Naive thymus-derived CD4-positive, alpha-beta T cell (primary cell): ENCODE results near the gene ENDOU. TPM values are rescaled to one million over a fixed set of nuclear protein-coding genes. Genes with fewer than 3 reads are reported as not detected.

Source experiments
- ATAC-seq: fragments of 150-1000 bp; cut with Tn5 transposase; 2 replicates; pipeline ENCODE4 v1.10.0; 2021; ENCODE audit warnings: mild to moderate bottlenecking, moderate library complexity
- CTCF ChIA-PET: fragments of 350-600 bp; sonication (Branson Sonifier 250); formaldehyde crosslinking; loops from one replicate; lab custom pipeline; 2021; ENCODE audit warnings: antibody characterized with exemption; lab: Charles Lee
- POLR2A ChIA-PET: fragments of 350-600 bp; sonication (Branson Sonifier 250); formaldehyde crosslinking; loops from one replicate; lab custom pipeline; 2021; ENCODE audit warnings: antibody characterized with exemption, inconsistent platforms; lab: Charles Lee
- DNase-seq, 9 donors: peaks; one replicate each; pipeline versions ENCODE4 v3.0.0 to v3.0.0-alpha.2; 2020 to 2022; ENCODE audit warnings: mixed read lengths in 1 of 9
- H3K27ac ChIP-seq: one replicate; pipeline ENCODE4 v1.7.0; 2013; ENCODE audit warnings: mild to moderate bottlenecking, low read depth, low read length, moderate library complexity
- H3K27me3 ChIP-seq, 2 donors: one replicate each; pipeline ENCODE4 v1.7.0; 2013; ENCODE audit warnings: low read length in 2 of 2, mild to moderate bottlenecking in 2 of 2, moderate library complexity in 2 of 2; ENCODE audit not compliant: control insufficient read depth in 2 of 2, insufficient read depth in 2 of 2
- H3K36me3 ChIP-seq, 3 experiments: 1 replicate in 2 of 3; 2 replicates in 1 of 3; pipeline ENCODE4 v1.7.0; 2013; ENCODE audit warnings: low read length in 3 of 3, mild to moderate bottlenecking in 3 of 3, moderate library complexity in 1 of 3; ENCODE audit not compliant: insufficient read depth in 3 of 3, control insufficient read depth in 2 of 3
- H3K4me1 ChIP-seq, 2 donors: one replicate each; pipeline ENCODE4 v1.7.0; 2013; ENCODE audit warnings: low read length in 2 of 2, mild to moderate bottlenecking in 2 of 2, moderate library complexity in 1 of 2; ENCODE audit not compliant: control insufficient read depth in 2 of 2, insufficient read depth in 2 of 2
- H3K4me3 ChIP-seq: 2 replicates; pipeline ENCODE4 v1.7.0; 2013; ENCODE audit warnings: mild to moderate bottlenecking, low read length
- H3K9me3 ChIP-seq, 3 experiments: 1 replicate in 2 of 3; 2 replicates in 1 of 3; pipeline ENCODE4 v1.7.0; 2013; ENCODE audit warnings: low read length in 3 of 3; ENCODE audit not compliant: control insufficient read depth in 2 of 3
- H3K27ac Mint-ChIP-seq, 9 donors: one replicate each; pipeline ENCODE4 v1.8.0; 2020 to 2022; ENCODE audit warnings: mixed read lengths in 9 of 9, mild to moderate bottlenecking in 8 of 9, moderate library complexity in 5 of 9, inconsistent platforms in 2 of 9
- H3K27me3 Mint-ChIP-seq, 5 donors: one replicate each; pipeline ENCODE4 v1.8.0; 2021 to 2022; ENCODE audit warnings: mixed read lengths in 5 of 5, mild to moderate bottlenecking in 1 of 5
- H3K36me3 Mint-ChIP-seq, 5 donors: one replicate each; pipeline ENCODE4 v1.8.0; 2020 to 2022; ENCODE audit warnings: mixed read lengths in 5 of 5, mild to moderate bottlenecking in 3 of 5, inconsistent platforms in 1 of 5
- H3K4me1 Mint-ChIP-seq, 7 donors: one replicate each; pipeline ENCODE4 v1.8.0; 2020 to 2022; ENCODE audit warnings: mixed read lengths in 7 of 7, mild to moderate bottlenecking in 3 of 7, inconsistent platforms in 1 of 7
- H3K4me3 Mint-ChIP-seq, 10 donors: one replicate each; pipeline ENCODE4 v1.8.0; 2020 to 2022; ENCODE audit warnings: mild to moderate bottlenecking in 10 of 10, mixed read lengths in 10 of 10, moderate library complexity in 6 of 10, inconsistent platforms in 2 of 10
- H3K9me3 Mint-ChIP-seq, 11 donors: one replicate each; pipeline ENCODE4 v1.8.0; 2020 to 2022; ENCODE audit warnings: mixed read lengths in 11 of 11, mild to moderate bottlenecking in 4 of 11, inconsistent platforms in 1 of 11, moderate library complexity in 1 of 11
- intact Hi-C, 2 donors: fragments of 100-400 bp; cut with micrococcal nuclease; formaldehyde crosslinking; loops; one replicate each; pipeline ENCODE4 v1.15.1; 2023
- polyA plus RNA-seq, 2 donors: library from polyadenylated mRNA; unstranded; fragments of 300-500 nt; fragmentation: Illumina TruSeq; gene quantifications; one replicate each; pipeline ENCODE4 v1.2.3, GENCODE V29; 2021
- total RNA-seq, 6 experiments: library from RNA in 5 of 6; stranded (reverse) in 5 of 6; gene quantifications; 1 replicate in 5 of 6; 2 replicates in 1 of 6; pipeline ENCODE4 v1.2.3 and lab custom pipeline; 2021 to 2026

ENDOU gene
- total and polyA plus RNA-seq, 7 experiments from 2014 or later: not detected

DNA sequence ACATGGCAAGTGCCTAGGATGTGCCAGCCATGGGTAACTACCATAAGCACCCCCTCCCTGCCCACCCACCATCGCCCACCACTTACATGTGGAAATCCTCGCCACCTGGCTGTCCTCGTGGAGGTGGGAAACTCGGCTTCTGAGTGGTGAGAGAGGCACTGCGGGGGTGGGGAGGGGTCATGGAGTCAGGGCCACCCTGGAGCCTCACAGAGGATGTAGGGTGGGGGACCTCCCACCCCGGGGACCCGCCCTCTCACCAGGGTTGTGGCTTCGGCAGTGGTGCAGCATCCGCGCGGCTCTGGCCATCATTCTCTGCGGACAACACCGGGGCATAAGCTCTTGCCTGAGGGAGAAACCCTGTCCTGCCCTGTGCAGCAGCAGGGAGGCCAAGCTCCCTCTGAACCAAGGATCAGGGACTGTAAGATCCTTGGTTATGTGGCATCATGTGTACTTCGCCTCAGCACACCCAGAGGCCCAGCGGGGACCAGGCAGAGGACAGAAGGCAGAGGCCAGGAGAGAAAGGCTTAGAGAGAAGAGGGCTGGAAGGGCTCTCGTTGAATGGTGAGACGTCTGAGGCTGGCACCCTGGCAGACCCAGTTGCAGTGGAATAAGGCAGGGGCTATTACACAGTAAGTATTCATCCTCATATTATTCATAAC lies 12.8 kb upstream of the ENDOU start:
- Histone ChIP-seq H3K9me3 (no peaks in the 10 kb centered on the region), H3K4me3 (no peak overlapping the region), H3K27ac (no peak overlapping the region), H3K4me1 (peaks cover 13 to 14% of the 10 kb centered on the region in 2 donors), H3K36me3 (no peaks in the 10 kb centered on the region), H3K27me3 (no peaks in the 10 kb centered on the region)
- no peaks in the 10 kb centered on the region for H3K9me3 Mint-ChIP-seq
- H3K36me3 Mint-ChIP-seq: no peaks in the 10 kb centered on the region
- ChIA-PET CTCF (interaction anchor here (0.5 kb wide), 1 partner anchor 18 kb away, joined by 3 read pairs; no protein-coding TSS in a partner anchor), POLR2A (interaction anchor here (0.6 kb wide), 1 partner anchor 368 kb away, joined by 3 read pairs; the partner anchor contains the start of gene SENP1)
- ATAC-seq (no peak), DNase-seq (no peak)
- H3K27me3 Mint-ChIP-seq: peaks cover 0 to under 1% (median 0%) of the 10 kb centered on the region in 5 donors
- H3K27ac Mint-ChIP-seq: peak overlapping the region in 1 of 9 donors; percentile 16
- H3K4me1 Mint-ChIP-seq: peaks cover 10 to 38% (median 26%) of the 10 kb centered on the region in 7 donors
- intact Hi-C loops: no loop called here
- no peak overlapping the region for H3K4me3 Mint-ChIP-seq

- intact Hi-C loops: no loop called here
- CTCF ChIA-PET: interaction anchor here (1.1 to 1.3 kb wide), 2 partner anchors 23 to 38 kb away, joined by 3 to 5 read pairs; no protein-coding TSS in a partner anchor
- no peaks in the 10 kb centered on the region for H3K9me3 Mint-ChIP-seq
- peaks cover 6 to 33% (median 20%) of the 10 kb centered on the region in 7 donors for H3K4me1 Mint-ChIP-seq
- H3K9me3 ChIP-seq: no peaks in the 10 kb centered on the region
- H3K4me3 ChIP-seq: no peak overlapping the region
- no peaks in the 10 kb centered on the region for H3K27me3 Mint-ChIP-seq
- no peak overlapping the region for H3K27ac Mint-ChIP-seq
- no peak overlapping the region for H3K4me3 Mint-ChIP-seq
- no peak overlapping the region for H3K27ac ChIP-seq
- H3K36me3 ChIP-seq: no peaks in the 10 kb centered on the region
- H3K36me3 Mint-ChIP-seq: no peaks in the 10 kb centered on the region
- H3K4me1 ChIP-seq: peaks cover 10 to 13% of the 10 kb centered on the region in 2 donors
- ATAC-seq: no peak
- POLR2A ChIA-PET: interaction anchor here (1.1 kb wide), 1 partner anchor 11 kb away, joined by 3 read pairs; no protein-coding TSS in a partner anchor
- no peak for DNase-seq
- no peaks in the 10 kb centered on the region for H3K27me3 ChIP-seq
These were observed 11.8 kb upstream of the ENDOU start for GRCh38 chr12:47736877-47737676.

DNA sequence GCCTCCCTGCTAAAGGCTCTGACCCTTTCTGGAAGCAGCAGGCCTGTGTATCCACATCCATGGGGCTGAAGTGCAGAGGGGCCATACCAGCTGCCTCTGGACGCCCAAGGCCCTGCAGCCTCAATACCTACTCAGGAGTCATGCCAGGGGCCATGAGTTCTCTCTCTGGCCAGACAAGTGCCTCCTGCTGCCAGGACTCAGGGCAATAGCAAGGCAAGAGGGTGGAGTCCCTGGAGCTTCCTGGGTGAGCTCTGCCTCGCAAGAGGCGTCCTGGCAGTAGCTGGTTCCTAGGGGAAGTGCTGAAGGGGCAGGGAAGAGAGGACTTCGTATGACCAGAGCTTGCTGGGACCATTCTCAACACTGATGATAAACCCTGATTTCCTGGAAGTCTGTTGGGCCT lies 10.9 kb upstream of the ENDOU start:
- no peak overlapping the region for H3K4me3 Mint-ChIP-seq
- Histone ChIP-seq H3K4me3 (no peak overlapping the region), H3K4me1 (peaks cover 3 to 5% of the 10 kb centered on the region in 2 donors), H3K36me3 (no peaks in the 10 kb centered on the region), H3K9me3 (no peaks in the 10 kb centered on the region), H3K27ac (no peak overlapping the region), H3K27me3 (no peaks in the 10 kb centered on the region)
- H3K27me3 Mint-ChIP-seq: no peaks in the 10 kb centered on the region
- ChIA-PET CTCF (interaction anchor here (1.1 to 1.3 kb wide), 2 partner anchors 23 to 38 kb away, joined by 3 to 5 read pairs; no protein-coding TSS in a partner anchor), POLR2A (interaction anchor here (1.1 kb wide), 1 partner anchor 10 kb away, joined by 3 read pairs; no protein-coding TSS in a partner anchor)
- H3K27ac Mint-ChIP-seq: peak overlapping the region in 1 of 9 donors; percentile 30
- DNase-seq (no peak), ATAC-seq (no peak)
- H3K9me3 Mint-ChIP-seq: no peaks in the 10 kb centered on the region
- peaks cover 1 to 24% (median 13%) of the 10 kb centered on the region in 7 donors for H3K4me1 Mint-ChIP-seq
- intact Hi-C loops: no loop called here
- no peaks in the 10 kb centered on the region for H3K36me3 Mint-ChIP-seq

- no peak overlapping the region for H3K4me3 ChIP-seq
- no peak for DNase-seq
- H3K27ac Mint-ChIP-seq: peak overlapping the region in 1 of 9 donors; percentile 46
- ATAC-seq: no peak
- intact Hi-C loops: no loop called here
- ChIA-PET POLR2A (no interaction called here), CTCF (interaction anchor here (7.5 kb wide), 1 partner anchor 7 kb away, joined by 41 read pairs; no protein-coding TSS in a partner anchor)
- no peaks in the 10 kb centered on the region for H3K36me3 ChIP-seq
- no peak overlapping the region for H3K27ac ChIP-seq
- H3K27me3 ChIP-seq: no peaks in the 10 kb centered on the region
- no peaks in the 10 kb centered on the region for H3K36me3 Mint-ChIP-seq
- no peaks in the 10 kb centered on the region for H3K9me3 ChIP-seq
- no peaks in the 10 kb centered on the region for H3K4me1 ChIP-seq
- no peaks in the 10 kb centered on the region for H3K9me3 Mint-ChIP-seq
- H3K27me3 Mint-ChIP-seq: no peaks in the 10 kb centered on the region
- no peak overlapping the region for H3K4me3 Mint-ChIP-seq
- peaks cover 0 to 21% (median 8%) of the 10 kb centered on the region in 7 donors for H3K4me1 Mint-ChIP-seq
These were observed 10.4 kb upstream of the ENDOU start for GRCh38 chr12:47735649-47736048.

GRCh38 chr12:47734725-47735480 lies 9.6 kb upstream of the ENDOU start:
- Histone ChIP-seq H3K36me3 (no peaks in the 10 kb centered on the region), H3K9me3 (no peaks in the 10 kb centered on the region), H3K4me3 (no peak overlapping the region), H3K4me1 (no peaks in the 10 kb centered on the region), H3K27me3 (no peaks in the 10 kb centered on the region), H3K27ac (no peak overlapping the region)
- no peaks in the 10 kb centered on the region for H3K27me3 Mint-ChIP-seq
- ATAC-seq: no peak
- CTCF ChIA-PET: interaction anchor here (1.3 to 7.5 kb wide), 2 partner anchors 8 to 43 kb away, joined by 3 to 41 read pairs; no protein-coding TSS in a partner anchor
- POLR2A ChIA-PET: no interaction called here
- intact Hi-C loops: no loop called here
- H3K4me3 Mint-ChIP-seq: no peak overlapping the region
- peaks cover 0 to 14% (median 5%) of the 10 kb centered on the region in 7 donors for H3K4me1 Mint-ChIP-seq
- no peaks in the 10 kb centered on the region for H3K36me3 Mint-ChIP-seq
- H3K9me3 Mint-ChIP-seq: no peaks in the 10 kb centered on the region
- no peak overlapping the region for H3K27ac Mint-ChIP-seq
- DNase-seq: no peak

DNA sequence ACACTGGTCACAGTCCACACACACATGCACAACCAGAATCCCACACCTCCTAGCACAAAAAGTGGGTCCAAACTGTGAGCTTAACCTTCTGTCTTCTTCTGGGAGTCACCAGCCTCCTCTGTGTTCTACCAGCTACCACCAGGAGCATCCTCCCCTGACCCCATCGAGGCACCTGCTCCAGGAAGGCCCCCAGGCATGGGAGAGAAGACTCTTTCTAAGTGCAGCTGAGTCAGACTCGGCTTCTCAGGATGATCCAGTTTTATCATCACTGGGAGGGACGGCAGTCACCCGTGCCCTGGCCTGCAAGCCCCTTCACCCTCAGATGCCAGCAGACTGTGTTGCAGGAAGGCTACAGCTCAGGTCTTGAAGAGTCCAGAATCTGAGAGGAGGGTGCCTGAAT lies 7.9 kb upstream of the ENDOU start:
- ChIA-PET CTCF (interaction anchor here (1.0 to 7.5 kb wide), 5 partner anchors 10 to 153 kb away, joined by 3 to 41 read pairs (median 4); no protein-coding TSS in a partner anchor), POLR2A (no interaction called here)
- no peaks in the 10 kb centered on the region for H3K9me3 Mint-ChIP-seq
- H3K27me3 ChIP-seq: no peaks in the 10 kb centered on the region
- intact Hi-C loops: no loop called here
- H3K27ac Mint-ChIP-seq: peak overlapping the region in 1 of 9 donors; percentile 25
- no peak overlapping the region for H3K4me3 ChIP-seq
- DNase-seq: no peak
- no peaks in the 10 kb centered on the region for H3K27me3 Mint-ChIP-seq
- ATAC-seq: no peak
- H3K36me3 Mint-ChIP-seq: no peaks in the 10 kb centered on the region
- no peak overlapping the region for H3K4me3 Mint-ChIP-seq
- peaks cover 0 to 7% (median 0%) of the 10 kb centered on the region in 7 donors for H3K4me1 Mint-ChIP-seq
- H3K36me3 ChIP-seq: no peaks in the 10 kb centered on the region
- H3K4me1 ChIP-seq: no peaks in the 10 kb centered on the region
- no peak overlapping the region for H3K27ac ChIP-seq
- no peaks in the 10 kb centered on the region for H3K9me3 ChIP-seq
